Dedifferentiated amniotic fluid mesenchymal stem cell (primary cell): ENCODE measurements around the gene S100A4.
"Not testable (repeated sequence)": the region's sequence is repeated elsewhere in the genome, so short reads cannot be mapped to it uniquely, and the experiment has no call there.

ENCODE experiments used
- DNase-seq: peaks from one replicate; pipeline ENCODE4 v3.0.0-alpha.2; 2016; ENCODE audit errors: extremely low spot score

The S100A4 gene

GRCh38 chr1:153567621-153568366 is 22.2 kb upstream of the S100A4 start:
- peak; percentile 13 for DNase-seq

GRCh38 chr1:153566414-153567371 is 21.1 kb upstream of the S100A4 start:
- DNase-seq, result peak; percentile 98

- DNase-seq, result peak; percentile 89
Observed at GRCh38 chr1:153565529-153566374, 20.1 kb upstream of the S100A4 start, which contains the start of gene S100A2. TSS of gene S100A2 (minus strand) at chr1:153565844. CDS start at chr1:153563877, 1,967 bp downstream.

- DNase-seq, result no peak
Observed at GRCh38 chr1:153563991-153564390, 18.4 kb upstream of the S100A4 start.

- DNase-seq, result no peak
Observed at GRCh38 chr1:153563483-153563901, 17.9 kb upstream of the S100A4 start.

GRCh38 chr1:153562021-153562420 is 16.4 kb upstream of the S100A4 start:
- DNase-seq, result not testable (repeated sequence)

GRCh38 chr1:153561466-153561985 is 15.9 kb upstream of the S100A4 start:
- no peak for DNase-seq

- no peak for DNase-seq
Observed at GRCh38 chr1:153560771-153561465, 15.3 kb upstream of the S100A4 start.

GRCh38 chr1:153560241-153560640 is 14.6 kb upstream of the S100A4 start:
- DNase-seq, result no peak

- DNase-seq, result no peak
Observed at GRCh38 chr1:153557877-153558276, 12.3 kb upstream of the S100A4 start.

- DNase-seq, result no peak
Observed at GRCh38 chr1:153556348-153556747, 10.7 kb upstream of the S100A4 start.

- no peak for DNase-seq
Observed at GRCh38 chr1:153553830-153554541, 8.4 kb upstream of the S100A4 start.

GRCh38 chr1:153553096-153553495 is 7.5 kb upstream of the S100A4 start:
- no peak for DNase-seq

- DNase-seq, result no peak
Observed at GRCh38 chr1:153552335-153552734, 6.7 kb upstream of the S100A4 start.

- DNase-seq, result no peak
Observed at GRCh38 chr1:153550827-153551500, 5.4 kb upstream of the S100A4 start.

GRCh38 chr1:153550398-153550758 is 4.8 kb upstream of the S100A4 start:
- DNase-seq, result no peak

GRCh38 chr1:153549741-153550397 is 4.3 kb upstream of the S100A4 start:
- no peak for DNase-seq

GRCh38 chr1:153548722-153549688 is 3.4 kb upstream of the S100A4 start, which contains the start of gene S100A3:
TSS of gene S100A3 (minus strand) at chr1:153549258. CDS start at chr1:153548485, 773 bp downstream.
- DNase-seq, result peak; percentile 87
